Vagina (tissue), 2 donors: ENCODE results near the gene MIS12. TPM values are rescaled to one million over a fixed set of nuclear protein-coding genes. Genes with fewer than 3 reads are reported as not detected.

Experiments
- DNase-seq, 2 donors: peaks; one replicate each; pipeline ENCODE4 v3.0.0-alpha.2; 2017; ENCODE audit errors: extremely low spot score in 2 of 2
- H3K27ac ChIP-seq: fragments of 200-600 bp; sonication (generic); one replicate; pipeline ENCODE4 v1.5.1; 2019
- H3K27me3 ChIP-seq: fragments of 200-600 bp; sonication (generic); one replicate; pipeline ENCODE4 v1.5.1; 2019
- H3K36me3 ChIP-seq, 2 donors: fragments of 200-600 bp; sonication (generic); one replicate each; pipeline ENCODE4 v1.5.1; 2017 to 2019
- H3K4me1 ChIP-seq: fragments of 200-600 bp; sonication (generic); one replicate; pipeline ENCODE4 v1.5.1; 2019
- H3K4me3 ChIP-seq, 2 donors: fragments of 200-600 bp; sonication (generic); 1 replicate in 1 of 2; 2 replicates in 1 of 2; pipeline ENCODE4 v1.5.1; 2016 to 2019
- H3K9me3 ChIP-seq: fragments of 200-600 bp; sonication (generic); one replicate; pipeline ENCODE4 v1.5.1; 2019
- CTCF ChIP-seq, 3 experiments: fragments of 450-650 bp in 2 of 3; fragments of 200-600 bp in 1 of 3; sonication (generic) in 1 of 3; IDR thresholded peaks; one replicate each; pipeline ENCODE4 v1.5.1; 2017 to 2019; ENCODE audit warnings: antibody characterized with exemption in 3 of 3, mild to moderate bottlenecking in 2 of 3, moderate library complexity in 2 of 3
- POLR2A ChIP-seq, 2 donors: fragments of 450-650 bp; IDR thresholded peaks; one replicate each; pipeline ENCODE4 v1.6.1; 2017; ENCODE audit warnings: antibody characterized with exemption in 2 of 2, mild to moderate bottlenecking in 2 of 2, moderate library complexity in 2 of 2
- POLR2AphosphoS5 ChIP-seq, 2 donors: sonication (generic); formaldehyde crosslinking; IDR thresholded peaks; one replicate each; pipeline ENCODE4 v1.9.0; 2017; ENCODE audit warnings: antibody characterized with exemption in 2 of 2, mild to moderate bottlenecking in 2 of 2, low read depth in 1 of 2; ENCODE audit not compliant: insufficient read depth in 1 of 2
- intact Hi-C: fragments of 100-400 bp; cut with DNase I; formaldehyde crosslinking; loops from one replicate; pipeline ENCODE4 v1.15.1; 2023
- total RNA-seq: library from RNA; depleted of rRNA; stranded (reverse); fragments of >200 nt; gene quantifications from one replicate; pipeline ENCODE4 v1.2.3, GENCODE V29; 2016

Gene MIS12
- total RNA-seq, 1 donor from 2014 or later, result 9.3 TPM

- H3K4me1 ChIP-seq, result peaks cover 20% of the 10 kb centered on the region
- H3K27ac ChIP-seq, result peak overlapping the region; percentile 79
- intact Hi-C loops, result no loop called here
- no peak overlapping the region for H3K4me3 ChIP-seq
- peaks cover 0 to 11% of the 10 kb centered on the region in 2 donors for H3K36me3 ChIP-seq
- no peaks in the 10 kb centered on the region for H3K27me3 ChIP-seq
- DNase-seq, result no peak
- no peak for TF ChIP-seq POLR2AphosphoS5 (IDR thresholded peaks at IDR 0.05; ENCODE audit: insufficient read depth in 1 of 2, low read depth in 1 of 2)
- TF ChIP-seq POLR2A (IDR thresholded peaks at IDR 0.05), result no peak
- no peak for TF ChIP-seq CTCF (IDR thresholded peaks at IDR 0.05)
- no peaks in the 10 kb centered on the region for H3K9me3 ChIP-seq
These were observed 15.3 kb downstream of the MIS12 start for GRCh38 chr17:5501685-5502084.

GRCh38 chr17:5502552-5502951 lies 16.2 kb downstream of the MIS12 start:
- Histone ChIP-seq H3K36me3 (peaks cover 0 to 11% of the 10 kb centered on the region in 2 donors), H3K27me3 (no peaks in the 10 kb centered on the region), H3K27ac (no peak overlapping the region), H3K9me3 (no peaks in the 10 kb centered on the region), H3K4me3 (no peak overlapping the region), H3K4me1 (peaks cover 20% of the 10 kb centered on the region)
- TF ChIP-seq CTCF (IDR thresholded peaks at IDR 0.05) (no peak), POLR2A (IDR thresholded peaks at IDR 0.05) (no peak), POLR2AphosphoS5 (IDR thresholded peaks at IDR 0.05; ENCODE audit: insufficient read depth in 1 of 2, low read depth in 1 of 2) (no peak)
- intact Hi-C loops, result no loop called here
- no peak for DNase-seq

- TF ChIP-seq POLR2AphosphoS5 (IDR thresholded peaks at IDR 0.05; ENCODE audit: insufficient read depth in 1 of 2, low read depth in 1 of 2) (no peak), CTCF (IDR thresholded peaks at IDR 0.05) (no peak), POLR2A (IDR thresholded peaks at IDR 0.05) (no peak)
- peaks cover 0 to 11% of the 10 kb centered on the region in 2 donors for H3K36me3 ChIP-seq
- H3K4me1 ChIP-seq, result peaks cover 4% of the 10 kb centered on the region
- no peaks in the 10 kb centered on the region for H3K27me3 ChIP-seq
- intact Hi-C loops, result no loop called here
- no peak for DNase-seq
- no peaks in the 10 kb centered on the region for H3K9me3 ChIP-seq
- H3K27ac ChIP-seq, result no peak overlapping the region
- no peak overlapping the region for H3K4me3 ChIP-seq
These were observed 19.9 kb downstream of the MIS12 start for GRCh38 chr17:5506307-5506706.

GRCh38 chr17:5508810-5509209 lies 22.4 kb downstream of the MIS12 start:
- no peaks in the 10 kb centered on the region for H3K4me1 ChIP-seq
- intact Hi-C loops, result no loop called here
- H3K9me3 ChIP-seq, result no peaks in the 10 kb centered on the region
- no peaks in the 10 kb centered on the region for H3K27me3 ChIP-seq
- DNase-seq, result no peak
- H3K36me3 ChIP-seq, result peaks cover 0 to 8% of the 10 kb centered on the region in 2 donors
- H3K27ac ChIP-seq, result no peak overlapping the region
- no peak overlapping the region for H3K4me3 ChIP-seq
- TF ChIP-seq POLR2A (IDR thresholded peaks at IDR 0.05) (no peak), POLR2AphosphoS5 (IDR thresholded peaks at IDR 0.05; ENCODE audit: insufficient read depth in 1 of 2, low read depth in 1 of 2) (no peak), CTCF (IDR thresholded peaks at IDR 0.05) (no peak)

- no peaks in the 10 kb centered on the region for H3K9me3 ChIP-seq
- H3K27me3 ChIP-seq, result no peaks in the 10 kb centered on the region
- no peaks in the 10 kb centered on the region for H3K4me1 ChIP-seq
- no peak for DNase-seq
- H3K36me3 ChIP-seq, result peaks cover 0 to 14% of the 10 kb centered on the region in 2 donors
- no peak overlapping the region for H3K4me3 ChIP-seq
- TF ChIP-seq POLR2AphosphoS5 (IDR thresholded peaks at IDR 0.05; ENCODE audit: insufficient read depth in 1 of 2, low read depth in 1 of 2), result no peak
- TF ChIP-seq POLR2A (IDR thresholded peaks at IDR 0.05), result no peak
- no peak for TF ChIP-seq CTCF (IDR thresholded peaks at IDR 0.05)
- intact Hi-C loops, result no loop called here
- no peak overlapping the region for H3K27ac ChIP-seq
These were observed 23.1 kb downstream of the MIS12 start for GRCh38 chr17:5509482-5509881.
